ENCODE measurements around the gene DNAH2.

DNA sequence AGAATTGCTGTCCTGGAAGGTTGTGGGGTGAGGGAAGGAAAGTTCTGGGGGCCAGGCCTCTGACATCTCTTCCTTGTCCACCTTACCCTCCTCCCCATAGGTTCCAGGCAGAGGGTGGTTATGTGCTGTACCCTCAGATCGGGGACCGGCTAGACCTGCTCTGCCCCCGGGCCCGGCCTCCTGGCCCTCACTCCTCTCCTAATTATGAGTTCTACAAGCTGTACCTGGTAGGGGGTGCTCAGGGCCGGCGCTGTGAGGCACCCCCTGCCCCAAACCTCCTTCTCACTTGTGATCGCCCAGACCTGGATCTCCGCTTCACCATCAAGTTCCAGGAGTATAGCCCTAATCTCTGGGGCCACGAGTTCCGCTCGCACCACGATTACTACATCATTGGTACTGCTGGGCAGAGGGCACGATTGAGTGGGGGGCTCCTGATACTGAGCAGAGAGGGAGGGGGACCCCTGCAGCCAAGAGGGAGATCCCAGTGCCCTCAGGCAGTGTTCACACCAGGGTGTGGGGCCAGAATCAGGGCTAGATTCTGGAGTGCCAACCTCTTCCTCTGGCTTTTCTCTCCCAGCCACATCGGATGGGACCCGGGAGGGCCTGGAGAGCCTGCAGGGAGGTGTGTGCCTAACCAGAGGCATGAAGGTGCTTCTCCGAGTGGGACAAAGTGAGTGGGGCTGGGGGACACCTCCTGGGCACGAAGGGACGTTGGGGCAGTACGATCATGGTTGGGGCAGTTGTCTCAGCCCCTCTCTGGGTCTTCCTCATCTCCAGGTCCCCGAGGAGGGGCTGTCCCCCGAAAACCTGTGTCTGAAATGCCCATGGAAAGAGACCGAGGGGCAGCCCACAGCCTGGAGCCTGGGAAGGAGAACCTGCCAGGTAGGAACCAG, 9.4 kb upstream of the DNAH2 start:
- no peak for TF ChIP-seq TARDBP (IDR thresholded peaks at IDR 0.05)
- no peak for TF ChIP-seq SPI1 (IDR thresholded peaks at IDR 0.05; ENCODE audit: borderline replicate concordance, low read depth, low read length)
- TF ChIP-seq MYC (IDR thresholded peaks at IDR 0.05; ENCODE audit: low read depth, low read length), result no peak
- no peak for TF ChIP-seq MYC (CRISPR knock-in tag; IDR thresholded peaks at IDR 0.05; ENCODE audit: borderline replicate concordance, low read depth)
- TF ChIP-seq ERF (CRISPR knock-in tag; IDR thresholded peaks at IDR 0.05), result no peak
- TF ChIP-seq, protein P1, sequence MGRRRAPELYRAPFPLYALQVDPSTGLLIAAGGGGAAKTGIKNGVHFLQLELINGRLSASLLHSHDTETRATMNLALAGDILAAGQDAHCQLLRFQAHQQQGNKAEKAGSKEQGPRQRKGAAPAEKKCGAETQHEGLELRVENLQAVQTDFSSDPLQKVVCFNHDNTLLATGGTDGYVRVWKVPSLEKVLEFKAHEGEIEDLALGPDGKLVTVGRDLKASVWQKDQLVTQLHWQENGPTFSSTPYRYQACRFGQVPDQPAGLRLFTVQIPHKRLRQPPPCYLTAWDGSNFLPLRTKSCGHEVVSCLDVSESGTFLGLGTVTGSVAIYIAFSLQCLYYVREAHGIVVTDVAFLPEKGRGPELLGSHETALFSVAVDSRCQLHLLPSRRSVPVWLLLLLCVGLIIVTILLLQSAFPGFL (CRISPR knock-in tag; IDR thresholded peaks at IDR 0.05), result no peak
- TF ChIP-seq, protein P2, sequence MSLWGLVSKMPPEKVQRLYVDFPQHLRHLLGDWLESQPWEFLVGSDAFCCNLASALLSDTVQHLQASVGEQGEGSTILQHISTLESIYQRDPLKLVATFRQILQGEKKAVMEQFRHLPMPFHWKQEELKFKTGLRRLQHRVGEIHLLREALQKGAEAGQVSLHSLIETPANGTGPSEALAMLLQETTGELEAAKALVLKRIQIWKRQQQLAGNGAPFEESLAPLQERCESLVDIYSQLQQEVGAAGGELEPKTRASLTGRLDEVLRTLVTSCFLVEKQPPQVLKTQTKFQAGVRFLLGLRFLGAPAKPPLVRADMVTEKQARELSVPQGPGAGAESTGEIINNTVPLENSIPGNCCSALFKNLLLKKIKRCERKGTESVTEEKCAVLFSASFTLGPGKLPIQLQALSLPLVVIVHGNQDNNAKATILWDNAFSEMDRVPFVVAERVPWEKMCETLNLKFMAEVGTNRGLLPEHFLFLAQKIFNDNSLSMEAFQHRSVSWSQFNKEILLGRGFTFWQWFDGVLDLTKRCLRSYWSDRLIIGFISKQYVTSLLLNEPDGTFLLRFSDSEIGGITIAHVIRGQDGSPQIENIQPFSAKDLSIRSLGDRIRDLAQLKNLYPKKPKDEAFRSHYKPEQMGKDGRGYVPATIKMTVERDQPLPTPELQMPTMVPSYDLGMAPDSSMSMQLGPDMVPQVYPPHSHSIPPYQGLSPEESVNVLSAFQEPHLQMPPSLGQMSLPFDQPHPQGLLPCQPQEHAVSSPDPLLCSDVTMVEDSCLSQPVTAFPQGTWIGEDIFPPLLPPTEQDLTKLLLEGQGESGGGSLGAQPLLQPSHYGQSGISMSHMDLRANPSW (CRISPR knock-in tag; IDR thresholded peaks at IDR 0.05), result no peak
- TF ChIP-seq, protein P3, sequence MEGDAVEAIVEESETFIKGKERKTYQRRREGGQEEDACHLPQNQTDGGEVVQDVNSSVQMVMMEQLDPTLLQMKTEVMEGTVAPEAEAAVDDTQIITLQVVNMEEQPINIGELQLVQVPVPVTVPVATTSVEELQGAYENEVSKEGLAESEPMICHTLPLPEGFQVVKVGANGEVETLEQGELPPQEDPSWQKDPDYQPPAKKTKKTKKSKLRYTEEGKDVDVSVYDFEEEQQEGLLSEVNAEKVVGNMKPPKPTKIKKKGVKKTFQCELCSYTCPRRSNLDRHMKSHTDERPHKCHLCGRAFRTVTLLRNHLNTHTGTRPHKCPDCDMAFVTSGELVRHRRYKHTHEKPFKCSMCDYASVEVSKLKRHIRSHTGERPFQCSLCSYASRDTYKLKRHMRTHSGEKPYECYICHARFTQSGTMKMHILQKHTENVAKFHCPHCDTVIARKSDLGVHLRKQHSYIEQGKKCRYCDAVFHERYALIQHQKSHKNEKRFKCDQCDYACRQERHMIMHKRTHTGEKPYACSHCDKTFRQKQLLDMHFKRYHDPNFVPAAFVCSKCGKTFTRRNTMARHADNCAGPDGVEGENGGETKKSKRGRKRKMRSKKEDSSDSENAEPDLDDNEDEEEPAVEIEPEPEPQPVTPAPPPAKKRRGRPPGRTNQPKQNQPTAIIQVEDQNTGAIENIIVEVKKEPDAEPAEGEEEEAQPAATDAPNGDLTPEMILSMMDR (IDR thresholded peaks at IDR 0.05 in 2 of 3, conservative IDR thresholded peaks at IDR 0.05 in 1 of 3; ENCODE audit: insufficient read depth in 2 of 3, low read depth in 1 of 3, low read length in 3 of 3), result no peak
- TF ChIP-seq EP300 (IDR thresholded peaks at IDR 0.05; ENCODE audit: low read length), result no peak
- TF ChIP-seq, protein P4, sequence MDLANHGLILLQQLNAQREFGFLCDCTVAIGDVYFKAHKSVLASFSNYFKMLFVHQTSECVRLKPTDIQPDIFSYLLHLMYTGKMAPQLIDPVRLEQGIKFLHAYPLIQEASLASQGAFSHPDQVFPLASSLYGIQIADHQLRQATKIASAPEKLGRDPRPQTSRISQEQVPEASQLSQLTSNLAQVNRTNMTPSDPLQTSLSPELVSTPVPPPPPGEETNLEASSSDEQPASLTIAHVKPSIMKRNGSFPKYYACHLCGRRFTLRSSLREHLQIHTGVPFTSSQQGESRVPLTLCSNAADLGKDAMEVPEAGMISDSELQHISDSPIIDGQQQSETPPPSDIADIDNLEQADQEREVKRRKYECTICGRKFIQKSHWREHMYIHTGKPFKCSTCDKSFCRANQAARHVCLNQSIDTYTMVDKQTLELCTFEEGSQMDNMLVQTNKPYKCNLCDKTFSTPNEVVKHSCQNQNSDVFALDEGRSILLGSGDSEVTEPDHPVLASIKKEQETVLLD (IDR thresholded peaks at IDR 0.05), result no peak
- no peak for TF ChIP-seq SMARCA4 (IDR thresholded peaks at IDR 0.05)
- no peak for TF ChIP-seq ZNF121 (CRISPR knock-in tag; conservative IDR thresholded peaks at IDR 0.05)
- no peak for TF ChIP-seq RCOR1 (IDR thresholded peaks at IDR 0.05; ENCODE audit: borderline replicate concordance in 1 of 2, low read depth in 2 of 2, low read length in 2 of 2)

All from K562 (cell line).